Skeletal muscle satellite cell (primary cell): Measurements from ENCODE around the gene PLBD2.
A peak's percentile ranks its signal among the peaks of the same experiment; 100 is the strongest.

Experiments
- H3K27me3 ChIP-seq: 2 replicates; pipeline ENCODE4 v1.7.0; 2013; ENCODE audit warnings: low read length; ENCODE audit not compliant: control insufficient read depth, insufficient read depth
- H3K36me3 ChIP-seq: 2 replicates; pipeline ENCODE4 v1.7.0; 2013; ENCODE audit warnings: mild to moderate bottlenecking, control low read depth, low read length; ENCODE audit not compliant: insufficient read depth
- H3K4me1 ChIP-seq: 2 replicates; pipeline ENCODE4 v1.7.0; 2013; ENCODE audit warnings: low read length; ENCODE audit not compliant: control insufficient read depth, insufficient read depth
- H3K4me2 ChIP-seq: 2 replicates; pipeline ENCODE4 v1.7.0; 2013; ENCODE audit warnings: mild to moderate bottlenecking, low read length
- H3K4me3 ChIP-seq: 2 replicates; pipeline ENCODE4 v1.7.0; 2013; ENCODE audit warnings: low read length
- H3K9ac ChIP-seq: 2 replicates; pipeline ENCODE4 v1.7.0; 2013; ENCODE audit warnings: mild to moderate bottlenecking, low read depth, low read length, moderate library complexity
- H3K9me3 ChIP-seq: replicated peaks from 2 replicates; pipeline ENCODE4 v1.7.0; 2013; ENCODE audit warnings: mild to moderate bottlenecking, control low read depth, low read length

PLBD2 gene

GRCh38 chr12:113416091-113416754, 57.8 kb downstream of the PLBD2 start:
- Histone ChIP-seq H3K9ac (no peak overlapping the region), H3K27me3 (peaks cover 16% of the 10 kb centered on the region)

GRCh38 chr12:113418213-113418879, 60.0 kb downstream of the PLBD2 start:
- H3K36me3 ChIP-seq = no peaks in the 10 kb centered on the region
- peaks cover 10% of the 10 kb centered on the region for H3K27me3 ChIP-seq
- no peak overlapping the region for H3K4me2 ChIP-seq
- H3K4me1 ChIP-seq = peaks cover 11% of the 10 kb centered on the region
- no peaks in the 10 kb centered on the region for H3K9me3 ChIP-seq
- H3K4me3 ChIP-seq = no peak overlapping the region
- no peak overlapping the region for H3K9ac ChIP-seq

More at GRCh38 chr12:113416091-113416754, 57.8 kb downstream of the PLBD2 start:
- H3K9me3 ChIP-seq = no peaks in the 10 kb centered on the region
- no peak overlapping the region for H3K4me3 ChIP-seq
- no peak overlapping the region for H3K4me2 ChIP-seq
- H3K4me1 ChIP-seq = no peaks in the 10 kb centered on the region
- no peaks in the 10 kb centered on the region for H3K36me3 ChIP-seq

- no peak overlapping the region for H3K4me3 ChIP-seq
- H3K9me3 ChIP-seq = no peaks in the 10 kb centered on the region
- H3K36me3 ChIP-seq = no peaks in the 10 kb centered on the region
- peaks cover 11% of the 10 kb centered on the region for H3K4me1 ChIP-seq
- peaks cover 4% of the 10 kb centered on the region for H3K27me3 ChIP-seq
- H3K4me2 ChIP-seq = no peak overlapping the region
- H3K9ac ChIP-seq = no peak overlapping the region
Measured at GRCh38 chr12:113420996-113421595, 62.7 kb downstream of the PLBD2 start.

GRCh38 chr12:113422030-113422885, 63.9 kb downstream of the PLBD2 start, which contains the start of gene SDSL:
TSS of gene SDSL (plus strand) at chr12:113422380. CDS start at chr12:113427983, 5,603 bp downstream.
- Histone ChIP-seq H3K4me1 (peaks cover 11% of the 10 kb centered on the region), H3K9me3 (no peaks in the 10 kb centered on the region), H3K4me3 (peak within 1 kb of the TSS; percentile 85), H3K4me2 (peak within 1 kb of the TSS; percentile 97), H3K9ac (peak within 1 kb of the TSS; percentile 96), H3K36me3 (no peaks in the 10 kb centered on the region), H3K27me3 (no peaks in the 10 kb centered on the region)

GRCh38 chr12:113422886-113423669, 64.7 kb downstream of the PLBD2 start:
- Histone ChIP-seq H3K4me3 (peak overlapping the region; percentile 85), H3K27me3 (no peaks in the 10 kb centered on the region), H3K4me2 (peak overlapping the region; percentile 97), H3K9ac (peak overlapping the region; percentile 96), H3K9me3 (no peaks in the 10 kb centered on the region), H3K4me1 (peaks cover 11% of the 10 kb centered on the region), H3K36me3 (no peaks in the 10 kb centered on the region)

GRCh38 chr12:113424456-113424855, 66.1 kb downstream of the PLBD2 start:
- H3K4me1 ChIP-seq = peaks cover 11% of the 10 kb centered on the region
- no peaks in the 10 kb centered on the region for H3K36me3 ChIP-seq
- no peak overlapping the region for H3K9ac ChIP-seq
- no peak overlapping the region for H3K4me2 ChIP-seq
- H3K4me3 ChIP-seq = no peak overlapping the region
- no peaks in the 10 kb centered on the region for H3K27me3 ChIP-seq
- H3K9me3 ChIP-seq = no peaks in the 10 kb centered on the region

GRCh38 chr12:113424915-113425823, 66.8 kb downstream of the PLBD2 start:
- no peak overlapping the region for H3K4me3 ChIP-seq
- no peak overlapping the region for H3K9ac ChIP-seq
- H3K36me3 ChIP-seq = no peaks in the 10 kb centered on the region
- no peak overlapping the region for H3K4me2 ChIP-seq
- H3K4me1 ChIP-seq = peaks cover 11% of the 10 kb centered on the region
- no peaks in the 10 kb centered on the region for H3K9me3 ChIP-seq
- H3K27me3 ChIP-seq = no peaks in the 10 kb centered on the region

GRCh38 chr12:113425960-113426453, 67.6 kb downstream of the PLBD2 start:
- Histone ChIP-seq H3K4me1 (peaks cover 11% of the 10 kb centered on the region), H3K4me2 (no peak overlapping the region), H3K9ac (no peak overlapping the region), H3K4me3 (no peak overlapping the region), H3K27me3 (no peaks in the 10 kb centered on the region), H3K9me3 (no peaks in the 10 kb centered on the region), H3K36me3 (no peaks in the 10 kb centered on the region)

GRCh38 chr12:113427882-113428281, 69.5 kb downstream of the PLBD2 start:
- no peaks in the 10 kb centered on the region for H3K9me3 ChIP-seq

GRCh38 chr12:113428482-113428881, 70.1 kb downstream of the PLBD2 start:
- H3K9ac ChIP-seq = no peak overlapping the region
- H3K4me1 ChIP-seq = no peaks in the 10 kb centered on the region
- no peaks in the 10 kb centered on the region for H3K36me3 ChIP-seq
- no peaks in the 10 kb centered on the region for H3K9me3 ChIP-seq
- no peak overlapping the region for H3K4me2 ChIP-seq
- H3K27me3 ChIP-seq = no peaks in the 10 kb centered on the region
- H3K4me3 ChIP-seq = no peak overlapping the region

More at GRCh38 chr12:113427882-113428281, 69.5 kb downstream of the PLBD2 start:
- no peak overlapping the region for H3K4me2 ChIP-seq
- no peaks in the 10 kb centered on the region for H3K36me3 ChIP-seq
- peaks cover under 1% of the 10 kb centered on the region for H3K4me1 ChIP-seq
- no peak overlapping the region for H3K9ac ChIP-seq
- no peaks in the 10 kb centered on the region for H3K27me3 ChIP-seq
- H3K4me3 ChIP-seq = no peak overlapping the region
